ENCODE data around the gene OR10J4. TPM values are rescaled to one million over a fixed set of nuclear protein-coding genes. Genes with fewer than 3 reads are reported as not detected.
"Not testable (repeated sequence)": the region's sequence is repeated elsewhere in the genome, so short reads cannot be mapped to it uniquely, and the experiment has no call there.

OR10J4 gene
- total RNA-seq, 2 experiments from 2014 or later, result not detected

DNA sequence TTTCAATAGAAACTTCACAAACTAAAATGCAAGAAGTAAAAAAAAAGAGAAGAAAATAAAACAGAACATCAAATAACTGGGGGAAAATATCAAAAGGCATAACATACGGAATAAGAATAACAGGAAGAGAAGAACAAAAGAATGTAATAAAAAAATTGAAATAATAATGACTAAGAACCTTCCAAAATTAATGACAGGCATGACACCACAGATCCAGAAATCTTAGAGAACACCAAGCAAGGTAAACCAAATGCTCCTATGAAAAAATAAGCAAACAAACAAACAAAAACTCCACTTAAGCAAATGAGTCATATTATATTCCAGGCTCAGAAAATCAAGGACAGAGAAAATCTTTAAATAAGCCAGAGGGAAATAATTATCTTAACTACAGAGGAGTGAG, 16.2 kb downstream of the OR10J4 start:
- no peak for DNase-seq
- Mint-ChIP-seq H3K9me3 (peaks cover 3% of the 10 kb centered on the region), H3K36me3 (ENCODE audit: low read depth) (no peaks in the 10 kb centered on the region), H3K4me1 (no peaks in the 10 kb centered on the region), H3K4me3 (no peak overlapping the region), H3K27ac (no peak overlapping the region), H3K27me3 (no peaks in the 10 kb centered on the region)
- ChIA-PET POLR2A (no interaction called here), CTCF (no interaction called here)

DNA sequence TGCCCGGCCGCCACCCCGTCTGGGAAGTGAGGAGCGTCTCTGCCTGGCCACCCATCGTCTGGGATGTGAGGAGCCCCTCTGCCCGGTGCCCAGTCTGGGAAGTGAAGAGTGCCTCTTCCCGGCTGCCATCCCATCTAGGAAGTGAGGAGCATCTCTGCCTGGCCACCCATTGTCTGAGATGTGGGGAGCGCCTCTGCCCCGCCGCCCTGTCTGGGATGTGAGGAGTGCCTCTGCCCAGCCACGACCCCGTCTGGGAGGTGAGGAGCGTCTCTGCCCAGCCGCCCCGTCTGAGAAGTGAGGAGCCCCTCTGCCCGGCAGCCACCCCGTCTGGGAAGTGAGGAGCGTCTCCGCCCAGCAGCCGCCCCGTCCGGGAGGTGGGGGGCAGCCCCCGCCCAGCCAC, 17.6 kb downstream of the OR10J4 start:
- CTCF ChIA-PET; H3K4me1 Mint-ChIP-seq; DNase-seq; POLR2A ChIA-PET; H3K36me3 Mint-ChIP-seq (ENCODE audit: low read depth); H3K9me3 Mint-ChIP-seq; H3K4me3 Mint-ChIP-seq; H3K27me3 Mint-ChIP-seq; H3K27ac Mint-ChIP-seq: not testable (repeated sequence)

DNA sequence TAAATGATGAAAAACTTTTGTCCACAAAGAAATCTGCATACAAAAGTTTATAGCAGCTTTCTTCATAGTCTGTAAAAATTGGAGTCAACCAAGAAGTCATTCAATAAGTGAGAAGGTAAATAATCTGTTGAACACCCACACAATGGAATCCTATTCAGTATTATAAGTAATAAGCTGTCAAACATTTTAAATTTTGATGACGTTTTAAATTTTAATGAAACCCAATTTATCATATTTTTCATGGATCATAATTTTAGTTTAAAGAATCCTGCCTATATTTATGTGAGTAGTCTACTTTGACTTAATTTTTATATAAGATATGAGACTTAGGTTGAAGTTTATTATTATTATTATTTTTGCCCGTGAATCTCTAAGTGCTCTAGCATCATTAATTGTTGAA, 27.5 kb downstream of the OR10J4 start:
- ChIA-PET POLR2A (no interaction called here), CTCF (interaction anchor here (0.7 kb wide), 1 partner anchor 729 kb away, joined by 4 read pairs; no protein-coding TSS in a partner anchor)
- no peak for DNase-seq
- Mint-ChIP-seq H3K4me3 (no peak overlapping the region), H3K36me3 (ENCODE audit: low read depth) (no peaks in the 10 kb centered on the region), H3K27ac (no peak overlapping the region), H3K9me3 (peaks cover 11% of the 10 kb centered on the region), H3K27me3 (no peaks in the 10 kb centered on the region), H3K4me1 (no peaks in the 10 kb centered on the region)

DNA sequence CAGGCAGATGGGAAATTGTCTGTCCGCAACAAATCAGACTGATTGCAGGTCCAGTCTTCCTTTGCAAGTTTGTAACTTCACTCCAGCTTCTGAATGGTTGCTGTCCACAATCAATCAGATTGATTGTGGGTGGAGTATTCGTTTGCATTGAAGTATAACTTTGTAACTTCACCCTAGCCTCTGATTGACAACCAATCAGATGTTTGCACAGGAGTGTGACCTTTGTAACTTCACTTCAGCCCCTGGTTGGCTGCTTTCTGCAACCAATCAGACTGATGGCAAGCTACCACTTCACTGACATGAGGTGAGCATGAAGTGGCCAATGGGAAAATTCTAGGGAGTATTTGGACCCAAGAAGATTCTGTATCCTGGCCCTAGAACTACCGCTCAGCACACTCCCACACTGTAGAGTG, 33.2 kb downstream of the OR10J4 start:
- no peak for DNase-seq
- Mint-ChIP-seq H3K4me3 (no peak overlapping the region), H3K36me3 (ENCODE audit: low read depth) (no peaks in the 10 kb centered on the region), H3K27me3 (no peaks in the 10 kb centered on the region), H3K4me1 (no peaks in the 10 kb centered on the region), H3K27ac (no peak overlapping the region), H3K9me3 (peaks cover 8% of the 10 kb centered on the region)
- POLR2A ChIA-PET, result no interaction called here
- CTCF ChIA-PET, result no interaction called here

DNA sequence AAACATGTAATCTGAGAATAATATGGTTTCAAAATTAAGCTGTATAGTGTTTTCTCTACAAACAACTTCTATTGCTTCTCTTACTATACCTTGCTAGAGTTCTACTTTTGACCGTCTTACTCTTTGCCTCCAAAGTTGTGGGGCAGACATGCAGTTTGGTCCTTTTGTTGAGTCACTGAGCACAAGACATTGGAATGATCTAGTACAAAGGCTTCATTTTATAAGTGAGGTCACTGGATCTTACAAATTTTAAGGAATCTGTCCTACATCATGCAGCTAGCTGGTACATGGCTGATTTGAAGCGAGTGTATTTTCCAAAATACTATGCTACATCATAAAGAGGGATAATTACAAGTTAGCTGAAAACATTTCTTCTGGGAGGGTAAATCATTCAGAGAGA, 36.3 kb downstream of the OR10J4 start:
- Mint-ChIP-seq H3K27me3 (no peaks in the 10 kb centered on the region), H3K27ac (no peak overlapping the region), H3K4me1 (no peaks in the 10 kb centered on the region), H3K4me3 (no peak overlapping the region), H3K36me3 (ENCODE audit: low read depth) (no peaks in the 10 kb centered on the region), H3K9me3 (no peaks in the 10 kb centered on the region)
- CTCF ChIA-PET, result no interaction called here
- DNase-seq, result no peak
- POLR2A ChIA-PET, result no interaction called here

DNA sequence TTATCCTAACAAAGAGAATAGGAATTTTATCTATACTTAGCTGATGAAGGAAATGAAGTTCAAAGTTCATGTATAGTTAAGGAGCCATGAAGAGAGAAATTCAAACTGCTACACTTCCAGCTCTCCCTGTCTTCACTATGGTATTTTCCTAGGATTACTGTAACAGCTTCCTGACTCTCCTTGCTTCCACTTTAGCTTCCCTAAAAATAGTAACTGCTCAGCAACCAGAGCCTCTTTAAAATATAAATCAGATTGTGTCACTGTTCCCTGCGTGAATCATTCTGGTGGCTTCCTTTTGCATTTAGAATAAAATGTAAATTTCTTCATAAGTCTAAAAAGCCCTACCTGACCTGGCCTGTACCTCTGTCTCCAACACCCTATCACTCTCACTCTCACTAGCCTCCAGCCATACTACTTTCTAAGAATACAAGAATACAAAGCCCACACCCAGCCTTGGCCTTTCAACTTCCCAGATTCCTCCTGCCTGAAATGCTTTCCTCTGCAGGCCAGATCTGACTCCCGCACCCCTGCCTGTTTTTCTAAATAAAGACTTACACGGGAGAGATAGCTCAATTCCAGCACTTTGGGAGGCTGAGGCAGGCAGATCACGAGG, 38.0 kb downstream of the OR10J4 start:
- no peaks in the 10 kb centered on the region for H3K9me3 Mint-ChIP-seq
- POLR2A ChIA-PET, result interaction anchor here (0.5 kb wide), 1 partner anchor 368 kb away, joined by 3 read pairs; no protein-coding TSS in a partner anchor
- no peaks in the 10 kb centered on the region for H3K36me3 Mint-ChIP-seq (ENCODE audit: low read depth)
- H3K27me3 Mint-ChIP-seq, result no peaks in the 10 kb centered on the region
- CTCF ChIA-PET, result no interaction called here
- no peak for DNase-seq
- H3K27ac Mint-ChIP-seq, result no peak overlapping the region
- H3K4me1 Mint-ChIP-seq, result no peaks in the 10 kb centered on the region
- H3K4me3 Mint-ChIP-seq, result no peak overlapping the region

DNA sequence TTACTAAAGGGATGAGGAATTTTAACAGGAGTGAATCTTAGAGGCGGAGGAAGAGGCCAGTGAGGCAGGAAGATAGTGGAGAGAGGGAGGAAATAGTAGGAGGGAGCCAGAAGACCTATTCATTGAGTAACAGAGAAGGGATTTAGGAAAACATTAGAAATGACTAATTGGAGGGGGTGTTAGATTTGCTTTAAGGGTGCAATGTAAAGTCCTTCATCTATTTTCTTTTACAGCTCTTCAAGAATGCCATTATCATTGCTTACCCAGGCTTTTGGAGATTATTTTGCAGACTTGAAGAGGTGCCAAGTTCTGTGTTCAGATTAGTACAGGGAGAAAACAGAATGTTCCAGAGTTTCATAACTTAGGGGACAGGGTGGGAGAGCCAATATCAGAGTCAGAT, 41.3 kb downstream of the OR10J4 start:
- no peaks in the 10 kb centered on the region for H3K27me3 Mint-ChIP-seq
- CTCF ChIA-PET, result no interaction called here
- no peaks in the 10 kb centered on the region for H3K36me3 Mint-ChIP-seq (ENCODE audit: low read depth)
- no peaks in the 10 kb centered on the region for H3K9me3 Mint-ChIP-seq
- no peak for DNase-seq
- no peak overlapping the region for H3K4me3 Mint-ChIP-seq
- no peaks in the 10 kb centered on the region for H3K4me1 Mint-ChIP-seq
- POLR2A ChIA-PET, result no interaction called here
- no peak overlapping the region for H3K27ac Mint-ChIP-seq

DNA sequence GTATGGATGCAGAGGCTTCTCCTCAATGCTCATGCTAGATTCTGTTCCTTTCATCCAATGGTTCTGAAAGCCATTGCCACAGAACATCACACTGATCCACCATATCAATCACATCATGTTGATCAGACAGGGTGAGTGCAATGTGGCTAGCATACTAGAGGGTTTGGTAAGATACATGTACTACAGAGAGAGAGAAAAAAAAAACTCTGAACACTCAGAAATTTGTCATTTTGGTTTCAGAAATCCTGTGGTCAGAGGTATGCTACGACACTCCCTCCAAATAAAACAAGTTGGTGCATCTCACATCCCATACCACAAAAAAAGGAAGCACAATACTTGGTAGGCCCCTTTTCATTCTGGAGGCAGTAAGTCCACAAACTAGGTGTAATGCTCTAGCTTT, 42.9 kb downstream of the OR10J4 start:
- ChIA-PET CTCF (no interaction called here), POLR2A (no interaction called here)
- Mint-ChIP-seq H3K9me3 (no peaks in the 10 kb centered on the region), H3K36me3 (ENCODE audit: low read depth) (no peaks in the 10 kb centered on the region), H3K4me1 (no peaks in the 10 kb centered on the region), H3K27ac (no peak overlapping the region), H3K27me3 (no peaks in the 10 kb centered on the region), H3K4me3 (no peak overlapping the region)
- no peak for DNase-seq

Other genes with a start within 250 kb of the OR10J4 start
- not detected for gene ACKR1, start 227.3 kb upstream of the OR10J4 start, total RNA-seq
- gene FCER1A, start 129.9 kb upstream of the OR10J4 start, total RNA-seq, result not detected
- not detected for gene OR10J1, start 7.5 kb downstream of the OR10J4 start, total RNA-seq
- not detected for gene OR10J5, start 103.8 kb downstream of the OR10J4 start, total RNA-seq
- gene APCS, start 155.6 kb downstream of the OR10J4 start, total RNA-seq, result not detected